Measurements from ENCODE around the gene INSRR. TPM values are rescaled to one million over a fixed set of nuclear protein-coding genes. Genes with fewer than 3 reads are reported as not detected.

INSRR gene
- total and polyA plus RNA-seq, 9 of the 15 experiments (the other 6 are each of a cell fraction or from before 2014, with no cell fraction given): 0.03 to 0.18 (median 0.06) TPM; not detected in 3

DNA sequence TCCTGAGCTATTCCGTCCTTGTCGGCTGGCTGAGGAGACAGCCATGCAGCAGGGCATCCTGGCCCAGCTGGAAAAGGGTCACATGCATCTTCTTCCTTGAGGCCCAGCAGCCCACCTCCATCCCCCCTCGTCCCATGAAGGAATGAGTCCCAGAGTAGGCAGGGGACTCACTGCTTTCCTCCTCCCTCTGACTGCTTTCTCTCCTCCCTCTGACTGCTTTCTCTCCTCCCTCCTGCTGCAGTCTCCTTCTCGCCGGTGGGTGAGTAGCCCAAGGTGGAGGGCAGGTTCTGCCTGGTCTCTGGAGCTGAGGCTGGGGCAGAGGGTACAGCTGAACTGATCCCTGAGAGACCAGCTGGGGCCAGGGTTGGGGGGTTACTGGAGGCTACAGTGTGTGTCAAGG lies 15.2 kb upstream of the INSRR start (continued):
- TF ChIP-seq ZKSCAN8 (CRISPR knock-in tag; IDR thresholded peaks at IDR 0.05): no peak

DNA sequence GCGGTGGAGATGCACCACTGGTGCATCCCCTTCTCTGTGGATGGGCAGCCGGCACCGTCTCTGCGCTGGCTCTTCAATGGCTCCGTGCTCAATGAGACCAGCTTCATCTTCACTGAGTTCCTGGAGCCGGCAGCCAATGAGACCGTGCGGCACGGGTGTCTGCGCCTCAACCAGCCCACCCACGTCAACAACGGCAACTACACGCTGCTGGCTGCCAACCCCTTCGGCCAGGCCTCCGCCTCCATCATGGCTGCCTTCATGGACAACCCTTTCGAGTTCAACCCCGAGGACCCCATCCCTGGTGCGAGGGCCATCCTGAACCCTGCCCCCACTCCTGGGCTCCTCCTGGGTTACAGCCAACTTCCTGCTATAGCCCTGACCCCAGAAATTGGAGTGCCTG lies 14.7 kb upstream of the INSRR start:
- Histone ChIP-seq H3K4me1 (replicated peaks in 1 of 2; ENCODE audit: control insufficient read depth in 2 of 2, insufficient read depth in 2 of 2, low read length in 2 of 2) (peaks cover 21 to 34% of the 10 kb centered on the region in 2 experiments), H2AFZ (ENCODE audit: low read depth, low read length) (no peak overlapping the region), H3K27ac (ENCODE audit: extremely low read depth, low read depth, low read length) (no peak overlapping the region), H3K79me2 (ENCODE audit: control insufficient read depth, insufficient read depth, low read length) (no peaks in the 10 kb centered on the region), H3K9me1 (ENCODE audit: control insufficient read depth, insufficient read depth, low read length) (peaks cover 4% of the 10 kb centered on the region), H3K4me2 (ENCODE audit: insufficient read depth, low read length) (no peak overlapping the region), H3K4me3 (no peak overlapping the region), H3K27me3 (ENCODE audit: control insufficient read depth in 2 of 2, insufficient read depth in 2 of 2, low read length in 2 of 2) (no peaks in the 10 kb centered on the region), H3K9ac (ENCODE audit: insufficient read depth in 1 of 2, low read depth in 2 of 2, low read length in 2 of 2) (peak overlapping the region in 1 of 2 experiments; percentile 46; a peak in 1 of 4 replicates), H3K36me3 (ENCODE audit: control insufficient read depth, insufficient read depth, low read length) (peaks cover 2% of the 10 kb centered on the region; the same call in 2 of the 3 replicates), H4K20me1 (replicated peaks; ENCODE audit: control insufficient read depth, insufficient read depth, low read length) (no peaks in the 10 kb centered on the region), H3K9me3 (replicated peaks; ENCODE audit: control insufficient read depth, insufficient read depth, low read depth, low read length) (no peaks in the 10 kb centered on the region)
- CTCF ChIA-PET (ENCODE audit: low intra/inter-chr PET ratio): no interaction called here
- WGBS (ENCODE audit: insufficient coverage, low coverage, missing lambda C conversion rate): 89% methylated on average over 17 of the region's 18 CpGs
- intact Hi-C loops (cut with micrococcal nuclease) (no loop called here), in situ Hi-C loops (cut with MboI) (no loop called here)
- no peak for FAIRE-seq
- no peak for ATAC-seq
- peak; percentile 43; the same call in 1 of the 2 replicates for TF ChIP-seq POLR2G (IDR thresholded peaks at IDR 0.05; ENCODE audit: low read depth, low read length)
- no peak for TF ChIP-seq STAT5B (CRISPR knock-in tag; IDR thresholded peaks at IDR 0.05)
- BruUV-seq (replicated peaks): no TSS peak
- POLR2A ChIA-PET: no interaction called here
- no peak for DNase-seq (ENCODE audit: extremely low read depth in 1 of 4, low spot score in 3 of 4)

DNA sequence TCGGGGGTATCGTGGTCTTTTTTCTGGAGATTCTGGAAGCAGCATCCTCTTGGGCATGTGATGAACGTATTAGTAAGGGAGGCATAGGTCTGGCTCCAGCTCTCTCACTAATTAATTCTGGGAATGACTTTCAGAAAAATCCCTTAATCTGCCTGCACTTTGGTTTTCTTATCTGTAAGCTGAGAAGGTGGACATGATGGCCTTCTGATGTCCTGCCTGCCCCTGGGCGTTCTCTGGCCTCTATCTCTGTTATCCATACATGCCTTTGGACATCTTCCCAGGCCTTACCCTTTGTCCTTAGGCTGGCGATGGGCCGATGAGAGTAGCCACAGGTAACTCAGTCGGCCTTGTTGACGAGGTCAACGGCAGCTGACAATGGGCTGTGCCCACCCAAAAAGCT lies 10.5 kb upstream of the INSRR start:
- Histone ChIP-seq H3K27ac (ENCODE audit: extremely low read depth, low read depth, low read length) (peak overlapping the region; percentile 40; the same call in 2 of the 3 replicates), H3K79me2 (ENCODE audit: control insufficient read depth, insufficient read depth, low read length) (peaks cover 15% of the 10 kb centered on the region; the same call in 2 of the 3 replicates), H3K4me2 (ENCODE audit: insufficient read depth, low read length) (peak overlapping the region; percentile 45), H3K4me3 (no peak overlapping the region), H3K9ac (ENCODE audit: insufficient read depth in 1 of 2, low read depth in 2 of 2, low read length in 2 of 2) (peak overlapping the region in 1 of 2 experiments; percentile 83; a peak in 2 of 4 replicates), H3K27me3 (ENCODE audit: control insufficient read depth in 2 of 2, insufficient read depth in 2 of 2, low read length in 2 of 2) (no peaks in the 10 kb centered on the region), H3K36me3 (ENCODE audit: control insufficient read depth, insufficient read depth, low read length) (peaks cover 5% of the 10 kb centered on the region; the same call in 2 of the 3 replicates), H2AFZ (ENCODE audit: low read depth, low read length) (no peak overlapping the region), H4K20me1 (replicated peaks; ENCODE audit: control insufficient read depth, insufficient read depth, low read length) (no peaks in the 10 kb centered on the region), H3K9me3 (replicated peaks; ENCODE audit: control insufficient read depth, insufficient read depth, low read depth, low read length) (no peaks in the 10 kb centered on the region), H3K9me1 (ENCODE audit: control insufficient read depth, insufficient read depth, low read length) (peaks cover 4% of the 10 kb centered on the region), H3K4me1 (replicated peaks in 1 of 2; ENCODE audit: control insufficient read depth in 2 of 2, insufficient read depth in 2 of 2, low read length in 2 of 2) (peaks cover 49 to 61% of the 10 kb centered on the region in 2 experiments)
- in situ Hi-C loops (cut with MboI): no loop called here
- peak; percentile 28 for ATAC-seq
- ChIA-PET CTCF (ENCODE audit: low intra/inter-chr PET ratio) (no interaction called here), POLR2A (interaction anchor here (0.8 to 3.4 kb wide), 6 partner anchors 9 to 88 kb away, joined by 3 to 17 read pairs (median 4); partner anchors contain the start of gene NTRK1)
- intact Hi-C loops (cut with micrococcal nuclease): no loop called here
- peak in 3 of 4 experiments; percentile 61 to 66 (median 65) for DNase-seq (ENCODE audit: extremely low read depth in 1 of 4, low spot score in 3 of 4)
- peak; percentile 55 for FAIRE-seq
- no TSS peak for BruUV-seq (replicated peaks)
- WGBS (ENCODE audit: insufficient coverage, low coverage, missing lambda C conversion rate): 12% methylated on average over 9 of the region's 9 CpGs
- TF ChIP-seq EP300 (IDR thresholded peaks at IDR 0.05; ENCODE audit: low read length) (peak; percentile 62), SMC3 (conservative IDR thresholded peaks at IDR 0.05; ENCODE audit: insufficient read depth, low read depth, low read length) (no peak), TAL1 (IDR thresholded peaks at IDR 0.05) (peak; percentile 69), ZEB2 (IDR thresholded peaks at IDR 0.05) (peak; percentile 70; the same call in 1 of the 2 replicates), NR4A1 (CRISPR knock-in tag; IDR thresholded peaks at IDR 0.05) (no peak), NR4A1 (tag; IDR thresholded peaks at IDR 0.05) (no peak), CBFA2T3 (IDR thresholded peaks at IDR 0.05) (peak; percentile 76), MTA2 (IDR thresholded peaks at IDR 0.05; ENCODE audit: low read depth) (peak; percentile 46; the same call in 1 of the 2 replicates), MBD2 (IDR thresholded peaks at IDR 0.05; ENCODE audit: borderline replicate concordance, low read depth) (peak; percentile 34; the same call in 1 of the 2 replicates), MAFG (tag; conservative IDR thresholded peaks at IDR 0.05) (peak; percentile 21)

Data from K562 (cell line).